Rectal smooth muscle tissue (tissue), 1 donor: Measurements from ENCODE around the gene MRPS7.
"Not testable (repeated sequence)": the region's sequence is repeated elsewhere in the genome, so short reads cannot be mapped to it uniquely, and the experiment has no call there.

ENCODE experiments used
- H3K27ac ChIP-seq: one replicate; pipeline ENCODE4 v1.7.0; 2013; ENCODE audit warnings: low read depth, low read length, inconsistent platforms
- H3K27me3 ChIP-seq: one replicate; pipeline ENCODE4 v1.7.0; 2013; ENCODE audit warnings: low read length; ENCODE audit not compliant: control insufficient read depth, insufficient read depth
- H3K36me3 ChIP-seq: one replicate; pipeline ENCODE4 v1.7.0; 2013; ENCODE audit warnings: low read length; ENCODE audit not compliant: control insufficient read depth, insufficient read depth
- H3K4me1 ChIP-seq: one replicate; pipeline ENCODE4 v1.7.0; 2013; ENCODE audit warnings: low read length; ENCODE audit not compliant: control insufficient read depth, insufficient read depth
- H3K4me3 ChIP-seq: one replicate; pipeline ENCODE4 v1.7.0; 2013; ENCODE audit warnings: low read length
- H3K9ac ChIP-seq: one replicate; pipeline ENCODE4 v1.7.0; 2013; ENCODE audit warnings: low read length

The MRPS7 gene

DNA sequence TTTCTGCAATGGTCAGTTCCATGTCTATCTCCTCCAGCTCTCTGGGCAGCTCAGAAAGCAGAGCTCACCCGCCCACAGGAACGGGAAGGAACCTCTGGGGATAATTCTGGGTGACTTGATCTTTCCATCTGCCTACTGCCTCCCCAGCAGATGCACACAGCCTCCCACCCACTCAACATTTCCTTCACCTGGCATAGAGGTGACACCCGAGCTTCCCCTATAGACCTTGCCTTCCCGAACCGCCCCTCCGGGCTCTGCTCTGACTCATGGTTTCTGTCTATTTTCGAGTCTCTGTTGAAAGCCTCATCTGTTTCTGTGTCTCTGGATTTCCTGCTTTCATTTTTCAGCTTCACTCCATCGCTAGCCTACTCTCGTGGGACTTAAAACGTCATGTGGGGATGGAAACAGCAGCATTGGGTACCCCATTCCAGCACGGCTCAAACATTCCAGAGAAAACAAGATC lies 11.6 kb upstream of the MRPS7 start:
- no peak overlapping the region for H3K9ac ChIP-seq
- no peak overlapping the region for H3K27ac ChIP-seq
- H3K4me3 ChIP-seq: no peak overlapping the region
- H3K27me3 ChIP-seq: no peaks in the 10 kb centered on the region
- H3K36me3 ChIP-seq: peaks cover 15% of the 10 kb centered on the region
- no peaks in the 10 kb centered on the region for H3K4me1 ChIP-seq

DNA sequence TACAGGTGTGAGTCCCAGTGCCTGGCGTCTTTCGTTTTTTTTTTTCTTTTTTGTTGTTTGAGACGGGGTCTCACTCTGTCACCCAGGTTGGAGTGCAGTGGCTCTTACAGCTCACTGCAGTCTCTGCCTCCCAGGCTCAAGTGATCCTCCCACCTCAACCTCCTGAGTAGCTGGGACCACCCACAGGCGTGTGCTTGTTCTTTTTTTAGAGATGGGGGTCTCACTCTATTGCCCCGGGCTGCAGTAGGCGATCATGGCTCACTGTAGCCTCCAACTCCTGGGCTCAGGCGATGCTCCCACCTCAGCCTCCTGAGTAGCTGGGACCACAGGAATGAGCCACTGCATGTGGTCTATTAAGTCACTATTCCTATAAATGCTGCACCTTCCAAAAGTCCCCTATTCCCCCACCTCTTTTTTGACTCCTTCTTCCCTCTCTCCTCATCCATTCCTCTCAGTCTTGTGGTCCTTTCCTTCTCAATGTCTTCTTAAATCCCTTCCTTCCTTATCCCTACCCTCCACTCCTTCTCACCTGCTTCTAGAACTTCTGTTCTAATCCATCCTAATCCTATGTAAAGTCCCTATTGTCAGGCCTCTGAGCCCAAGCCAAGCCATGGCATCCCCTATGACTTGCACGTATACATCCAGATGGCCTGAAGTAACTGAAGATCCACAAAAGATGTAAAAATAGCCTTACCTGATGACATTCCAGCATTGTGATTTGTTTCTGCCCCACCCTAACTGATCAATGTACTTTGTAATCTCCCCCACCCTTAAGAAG lies 9.5 kb upstream of the MRPS7 start:
- no peaks in the 10 kb centered on the region for H3K27me3 ChIP-seq
- H3K4me1 ChIP-seq: no peaks in the 10 kb centered on the region
- no peaks in the 10 kb centered on the region for H3K36me3 ChIP-seq
- H3K27ac ChIP-seq: no peak overlapping the region
- H3K9ac ChIP-seq: no peak overlapping the region
- H3K4me3 ChIP-seq: no peak overlapping the region

DNA sequence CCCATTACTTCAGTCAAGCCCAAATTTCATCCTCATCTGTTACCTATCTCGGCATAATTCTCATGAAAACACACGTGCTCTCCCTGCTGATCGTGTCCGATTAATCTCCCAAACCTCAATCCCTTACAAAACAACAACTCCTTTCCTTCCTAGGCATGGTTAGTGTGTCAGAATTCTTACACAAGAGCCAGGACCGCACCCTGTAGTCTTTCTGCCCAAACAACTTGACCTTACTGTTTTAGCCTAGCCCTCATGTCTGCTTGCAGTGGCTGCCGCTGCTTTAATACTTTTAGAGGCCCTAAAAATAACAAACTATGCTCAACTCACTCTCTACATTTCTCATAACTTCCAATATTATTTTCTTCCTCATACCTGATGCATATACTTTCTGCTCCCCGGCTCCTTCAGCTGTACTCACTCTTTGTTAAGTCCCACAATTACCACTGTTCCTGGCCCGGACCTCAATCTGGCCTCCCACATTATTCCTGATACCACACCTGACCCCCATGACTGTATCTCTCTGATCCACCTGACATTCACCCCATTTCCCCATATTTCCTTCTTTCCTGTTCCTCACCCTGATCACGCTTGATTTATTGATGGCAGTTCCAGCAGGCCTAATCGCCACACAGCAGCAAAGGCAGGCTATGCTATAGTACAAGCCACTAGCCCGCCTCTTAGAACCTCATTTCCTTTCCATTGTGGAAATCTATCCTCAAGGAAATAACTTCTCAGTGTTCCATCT lies 5.6 kb upstream of the MRPS7 start:
- H3K4me1 ChIP-seq, H3K27ac ChIP-seq, H3K27me3 ChIP-seq, H3K4me3 ChIP-seq, H3K36me3 ChIP-seq, H3K9ac ChIP-seq: not testable (repeated sequence)

DNA sequence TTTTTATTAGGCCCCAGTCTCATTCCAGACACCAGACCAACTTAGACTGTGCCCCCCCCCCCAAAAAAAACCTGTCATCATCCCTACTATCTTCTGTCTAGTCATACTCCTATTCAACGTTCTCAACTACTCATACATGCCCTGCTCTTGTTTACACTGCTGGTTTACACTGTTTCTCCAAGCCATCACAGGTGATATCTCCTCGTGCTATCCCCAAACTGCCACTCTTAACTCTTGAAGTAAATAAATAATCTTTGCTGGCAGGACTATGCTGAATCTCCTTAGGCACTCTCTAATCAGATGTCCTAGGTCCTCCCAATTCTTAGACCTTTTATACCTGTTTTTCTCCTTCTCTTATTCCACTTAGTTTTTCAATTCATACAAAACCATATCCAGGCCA lies 4.5 kb upstream of the MRPS7 start:
- not testable (repeated sequence) for H3K9ac ChIP-seq, H3K4me1 ChIP-seq, H3K27me3 ChIP-seq, H3K4me3 ChIP-seq, H3K36me3 ChIP-seq, H3K27ac ChIP-seq

GRCh38 chr17:75260641-75261335 lies 891 bp upstream of the MRPS7 start:
- Histone ChIP-seq H3K27me3 (no peaks in the 10 kb centered on the region), H3K9ac (peak overlapping the region; percentile 91), H3K36me3 (peaks cover 5% of the 10 kb centered on the region), H3K27ac (peak overlapping the region; percentile 99), H3K4me3 (peak overlapping the region; percentile 80), H3K4me1 (peaks cover 13% of the 10 kb centered on the region)

DNA sequence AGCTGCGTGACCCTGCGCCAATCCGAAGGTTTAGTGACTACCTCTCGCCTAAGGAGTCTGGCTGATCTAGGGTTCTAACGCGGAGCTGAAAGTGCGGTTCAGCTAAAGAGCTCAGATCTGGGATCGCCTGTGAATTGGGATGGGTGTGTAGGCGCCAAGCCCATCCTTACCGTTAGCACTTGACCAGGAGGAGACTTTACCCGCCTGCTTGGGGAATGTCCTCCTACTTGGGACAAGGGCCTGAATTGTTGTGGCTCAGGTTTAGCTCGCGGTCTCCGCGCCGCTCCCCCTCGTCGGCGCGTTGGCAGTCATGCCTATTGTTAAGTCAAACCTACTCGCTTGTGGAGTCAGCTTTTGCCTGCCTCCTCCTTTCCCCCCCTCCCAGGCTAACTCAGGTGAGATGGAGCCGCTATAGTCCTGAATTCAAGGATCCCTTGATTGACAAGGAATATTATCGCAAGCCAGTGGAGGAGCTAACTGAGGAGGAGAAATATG lies 480 bp downstream of the MRPS7 start:
- peaks cover 15% of the 10 kb centered on the region for H3K36me3 ChIP-seq
- H3K27ac ChIP-seq: peak overlapping the region; percentile 99
- peak overlapping the region; percentile 89 for H3K9ac ChIP-seq
- H3K4me1 ChIP-seq: peaks cover 13% of the 10 kb centered on the region
- H3K4me3 ChIP-seq: peak overlapping the region; percentile 80
- no peaks in the 10 kb centered on the region for H3K27me3 ChIP-seq

DNA sequence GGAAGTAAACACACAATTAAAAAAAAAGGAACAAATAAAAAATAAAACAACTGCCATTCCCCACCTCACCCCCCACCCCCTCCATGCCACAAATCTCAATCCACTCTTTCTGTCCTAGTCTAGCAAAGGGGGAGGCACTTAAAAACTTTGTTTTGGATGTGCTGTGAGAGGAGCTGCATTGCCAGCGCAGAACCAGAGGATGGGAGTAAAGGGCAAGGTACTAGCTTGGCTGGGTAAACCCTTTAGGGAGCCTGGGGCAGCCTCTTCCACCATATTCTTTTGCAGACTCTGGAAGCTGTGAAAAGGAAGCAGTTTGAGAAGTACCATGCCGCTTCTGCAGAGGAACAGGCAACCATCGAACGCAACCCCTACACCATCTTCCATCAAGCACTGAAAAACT lies 1.4 kb downstream of the MRPS7 start:
- Histone ChIP-seq H3K4me3 (no peak overlapping the region), H3K36me3 (peaks cover 15% of the 10 kb centered on the region), H3K27ac (no peak overlapping the region), H3K4me1 (peaks cover 13% of the 10 kb centered on the region), H3K9ac (no peak overlapping the region), H3K27me3 (no peaks in the 10 kb centered on the region)

DNA sequence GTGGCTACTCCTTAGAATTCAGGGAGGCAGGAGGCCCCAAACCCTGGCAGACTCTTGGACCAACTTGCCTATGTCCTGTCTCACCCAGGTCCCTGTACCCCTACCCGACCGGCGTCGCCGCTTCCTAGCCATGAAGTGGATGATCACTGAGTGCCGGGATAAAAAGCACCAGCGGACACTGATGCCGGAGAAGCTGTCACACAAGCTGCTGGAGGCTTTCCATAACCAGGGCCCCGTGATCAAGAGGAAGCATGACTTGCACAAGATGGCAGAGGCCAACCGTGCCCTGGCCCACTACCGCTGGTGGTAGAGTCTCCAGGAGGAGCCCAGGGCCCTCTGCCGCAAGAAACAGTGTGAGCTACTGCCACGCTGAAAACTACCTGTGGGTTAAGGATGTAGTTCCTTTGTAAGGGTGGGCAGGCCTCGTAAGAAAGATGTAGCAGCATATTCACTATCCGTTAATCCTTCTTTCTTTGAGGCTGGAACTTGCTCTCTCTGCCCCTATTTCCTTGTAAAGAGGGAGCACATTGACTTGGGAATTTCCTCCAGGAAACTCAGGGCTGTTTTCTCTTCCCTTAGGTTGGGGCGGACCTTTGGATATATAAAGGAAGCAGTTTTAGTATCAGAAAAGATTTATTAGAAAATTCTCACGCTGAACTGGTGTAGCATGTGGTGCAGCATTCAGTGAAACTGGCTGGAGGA lies 4.1 kb downstream of the MRPS7 start:
- peaks cover 15% of the 10 kb centered on the region for H3K36me3 ChIP-seq
- peaks cover 12% of the 10 kb centered on the region for H3K4me1 ChIP-seq
- H3K27me3 ChIP-seq: no peaks in the 10 kb centered on the region

DNA sequence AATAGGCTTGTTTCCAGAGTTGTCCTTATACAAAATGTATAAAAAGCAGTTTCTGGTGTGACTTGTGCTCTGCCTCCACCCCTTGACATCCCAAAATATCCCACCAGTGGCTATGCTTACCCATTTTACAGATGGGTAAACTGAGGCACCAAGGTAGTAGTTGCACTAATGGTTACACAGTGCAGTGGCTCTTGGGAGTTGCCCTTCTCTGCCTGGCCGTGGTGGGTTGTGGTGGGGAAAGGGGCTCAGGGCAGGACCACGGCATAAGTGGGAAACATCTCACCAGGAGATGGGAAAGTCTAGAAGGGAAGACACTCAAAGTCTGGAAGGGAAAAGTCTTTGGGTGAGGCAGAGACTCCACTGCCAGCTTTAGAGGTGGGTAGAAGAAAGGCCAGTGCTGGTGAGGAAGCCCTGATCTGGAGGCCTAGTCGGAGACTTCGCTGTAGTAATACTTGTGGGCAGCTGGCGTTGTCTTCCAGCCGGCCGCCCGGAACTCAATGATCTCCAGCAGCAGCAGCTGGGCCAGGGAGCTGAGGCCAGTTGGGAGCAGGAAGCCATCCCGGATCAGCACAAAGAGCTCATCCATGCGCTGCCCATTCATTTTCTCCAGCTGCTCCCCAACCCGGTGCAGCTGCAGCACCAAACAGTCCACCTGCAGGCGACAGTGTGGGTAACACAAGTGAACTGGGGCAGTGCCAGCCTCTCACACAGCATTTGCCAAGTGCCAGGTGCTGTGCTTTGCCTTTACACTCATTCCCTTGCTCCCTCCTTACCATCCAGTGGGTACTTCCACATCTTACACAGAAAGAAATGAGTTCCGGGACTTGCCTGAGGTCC lies 4.9 kb downstream of the MRPS7 start:
- H3K27me3 ChIP-seq: no peaks in the 10 kb centered on the region
- peaks cover 12% of the 10 kb centered on the region for H3K4me1 ChIP-seq
- H3K9ac ChIP-seq: no peak overlapping the region
- H3K27ac ChIP-seq: no peak overlapping the region
- H3K36me3 ChIP-seq: peaks cover 15% of the 10 kb centered on the region
- H3K4me3 ChIP-seq: no peak overlapping the region

More for the DNA sequence above, 4.1 kb downstream of the MRPS7 start:
- no peak overlapping the region for H3K27ac ChIP-seq
- no peak overlapping the region for H3K4me3 ChIP-seq
- no peak overlapping the region for H3K9ac ChIP-seq

- Histone ChIP-seq H3K4me3 (no peak overlapping the region), H3K4me1 (peaks cover 12% of the 10 kb centered on the region), H3K36me3 (peaks cover 15% of the 10 kb centered on the region), H3K9ac (no peak overlapping the region), H3K27ac (no peak overlapping the region), H3K27me3 (no peaks in the 10 kb centered on the region)
Observed at GRCh38 chr17:75267153-75267410, 5.4 kb downstream of the MRPS7 start.

DNA sequence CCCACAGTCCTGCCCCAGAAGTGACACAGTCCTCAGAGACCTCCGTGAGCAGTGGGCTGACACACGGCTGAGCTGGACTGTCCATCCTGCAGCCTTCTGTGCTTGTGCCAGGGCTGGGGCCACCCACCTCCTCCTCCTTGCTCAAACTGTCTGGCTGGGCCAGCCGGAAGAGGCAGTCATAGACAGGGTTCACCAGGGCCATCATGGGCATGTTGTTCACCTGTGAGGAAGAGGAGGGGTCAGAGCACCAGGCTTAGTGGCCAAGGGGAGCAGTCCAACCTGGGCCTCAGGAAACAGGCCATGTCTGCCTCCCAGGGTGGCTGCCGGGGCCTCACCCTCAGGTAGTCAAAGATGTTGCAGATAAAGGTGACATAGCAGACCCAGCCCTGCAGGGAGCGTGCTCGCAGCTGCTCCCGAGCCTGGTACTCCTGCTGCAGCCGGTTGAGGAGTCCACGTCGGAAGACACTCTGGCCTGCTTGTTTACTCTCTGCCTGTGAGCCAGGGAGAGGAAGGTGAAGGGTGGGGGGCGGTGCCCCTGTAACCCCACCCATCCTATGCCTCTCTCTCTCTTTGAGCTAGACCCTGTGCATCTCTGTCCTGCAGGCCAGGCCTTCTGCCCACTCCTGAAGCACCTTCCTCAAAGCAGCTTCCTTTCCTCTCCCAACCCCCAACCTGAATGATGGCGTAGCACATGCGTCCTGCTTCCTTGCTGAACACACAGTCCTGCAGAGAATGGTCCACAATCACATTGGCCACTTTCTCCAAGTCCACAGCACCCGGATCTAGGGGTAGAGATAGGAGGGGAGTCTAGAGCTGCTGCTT lies 5.9 kb downstream of the MRPS7 start:
- no peak overlapping the region for H3K27ac ChIP-seq

More for the DNA sequence above, 5.9 kb downstream of the MRPS7 start:
- Histone ChIP-seq H3K4me1 (peaks cover 8% of the 10 kb centered on the region), H3K9ac (no peak overlapping the region), H3K27me3 (no peaks in the 10 kb centered on the region), H3K36me3 (peaks cover 15% of the 10 kb centered on the region), H3K4me3 (no peak overlapping the region)
